WTC11 (cell line): ENCODE measurements around the gene POLR1H. TPM values are rescaled to one million over a fixed set of nuclear protein-coding genes. Genes with fewer than 3 reads are reported as not detected.

Source experiments
- ATAC-seq: fragments of 200-7000 bp; cut with Tn5 transposase; 2 replicates; pipeline ENCODE4 v1.10.0; 2021; ENCODE audit warnings: mild to moderate bottlenecking, moderate library complexity
- CTCF ChIA-PET: fragments of 300-600 bp; sonication (Branson Sonifier 250); formaldehyde crosslinking; loops from one replicate; lab custom pipeline; 2021; ENCODE audit warnings: antibody characterized with exemption; lab: Charles Lee
- POLR2A ChIA-PET: fragments of 350-600 bp; sonication (Branson Sonifier 250); formaldehyde crosslinking; loops from one replicate; lab custom pipeline; 2021; ENCODE audit warnings: antibody characterized with exemption; lab: Charles Lee
- DNase-seq: peaks from one replicate; pipeline ENCODE4 v3.0.0; 2021; ENCODE audit warnings: low spot score
- H3K27ac Mint-ChIP-seq: 2 replicates; pipeline ENCODE4 v1.8.0; 2021; ENCODE audit warnings: mixed read lengths
- H3K27me3 Mint-ChIP-seq: 2 replicates; pipeline ENCODE4 v1.8.0; 2021; ENCODE audit warnings: low read depth, mild to moderate bottlenecking, moderate library complexity, mixed read lengths
- H3K36me3 Mint-ChIP-seq: 2 replicates; pipeline ENCODE4 v1.8.0; 2021; ENCODE audit warnings: mixed read lengths
- H3K4me1 Mint-ChIP-seq: 2 replicates; pipeline ENCODE4 v1.8.0; 2022; ENCODE audit warnings: mixed read lengths
- H3K4me3 Mint-ChIP-seq: 2 replicates; pipeline ENCODE4 v1.8.0; 2021; ENCODE audit warnings: mild to moderate bottlenecking, moderate library complexity, mixed read lengths
- H3K9me3 Mint-ChIP-seq: 2 replicates; pipeline ENCODE4 v1.8.0; 2021; ENCODE audit warnings: mixed read lengths
- E2F1 ChIP-seq: sonication (generic); formaldehyde crosslinking; IDR thresholded peaks from 2 replicates; pipeline ENCODE4 v1.8.0; 2022; ENCODE audit warnings: mild to moderate bottlenecking, missing genetic modification reagents
- ETV6 ChIP-seq: sonication (generic); formaldehyde crosslinking; IDR thresholded peaks from 2 replicates; pipeline ENCODE4 v1.8.1; 2022; ENCODE audit warnings: mild to moderate bottlenecking, missing genetic modification reagents
- GABPB1 ChIP-seq: sonication (generic); formaldehyde crosslinking; IDR thresholded peaks from 2 replicates; pipeline ENCODE4 v1.8.1; 2023; ENCODE audit warnings: mild to moderate bottlenecking, missing genetic modification reagents
- JAZF1 ChIP-seq: fragments of 250-450 bp; sonication (Bioruptor Pico); IDR thresholded peaks from 2 replicates; pipeline ENCODE4 v1.9.0; 2021; ENCODE audit warnings: moderate library complexity, mild to moderate bottlenecking, inconsistent platforms
- KAT7 ChIP-seq: sonication (generic); formaldehyde crosslinking; IDR thresholded peaks from 2 replicates; pipeline ENCODE4 v1.8.1; 2023; ENCODE audit warnings: missing genetic modification reagents, mild to moderate bottlenecking, borderline replicate concordance
- MLX ChIP-seq: sonication (generic); formaldehyde crosslinking; IDR thresholded peaks from 2 replicates; pipeline ENCODE4 v1.8.1; 2023; ENCODE audit warnings: mild to moderate bottlenecking, missing genetic modification reagents, moderate library complexity
- MXD4 ChIP-seq: fragments of 250-450 bp; sonication (Bioruptor Pico); IDR thresholded peaks from 2 replicates; pipeline ENCODE4 v1.8.0; 2021; ENCODE audit warnings: mild to moderate bottlenecking, moderate library complexity, borderline replicate concordance
- MYBL2 ChIP-seq: sonication (generic); formaldehyde crosslinking; IDR thresholded peaks from 2 replicates; pipeline ENCODE4 v1.8.1; 2023; ENCODE audit warnings: mild to moderate bottlenecking, moderate library complexity, missing genetic modification reagents
- OVOL2 ChIP-seq: fragments of 250-450 bp; sonication (Bioruptor Pico); IDR thresholded peaks from 2 replicates; pipeline ENCODE4 v1.9.0; 2021; ENCODE audit warnings: mild to moderate bottlenecking, borderline replicate concordance
- SOX15 ChIP-seq: fragments of 250-450 bp; sonication (Bioruptor Pico); IDR thresholded peaks from 2 replicates; pipeline ENCODE4 v1.9.0; 2021; ENCODE audit warnings: mild to moderate bottlenecking
- TP53 ChIP-seq: sonication (generic); formaldehyde crosslinking; IDR thresholded peaks from 2 replicates; pipeline ENCODE4 v1.8.1; 2023; ENCODE audit warnings: mild to moderate bottlenecking, missing genetic modification reagents
- ZNF263 ChIP-seq: sonication (generic); formaldehyde crosslinking; IDR thresholded peaks from 2 replicates; pipeline ENCODE4 v1.8.1; 2022; ENCODE audit warnings: low read depth, mild to moderate bottlenecking, moderate library complexity, missing genetic modification reagents
- ZNF317 ChIP-seq: sonication (generic); formaldehyde crosslinking; IDR thresholded peaks from 2 replicates; pipeline ENCODE4 v1.8.1; 2023; ENCODE audit warnings: low read depth, mild to moderate bottlenecking, moderate library complexity, missing genetic modification reagents, borderline replicate concordance
- ZNF425 ChIP-seq: fragments of 250-450 bp; sonication (Bioruptor Pico); conservative IDR thresholded peaks from 2 replicates; pipeline ENCODE4 v1.9.0; 2021; ENCODE audit warnings: mild to moderate bottlenecking
- total RNA-seq: library from RNA; stranded (reverse); gene quantifications from 3 replicates; pipeline ENCODE4 v1.2.3, GENCODE V29; 2021
- TF ChIP-seq, protein P1 (sequence below): fragments of 250-450 bp; sonication (Bioruptor Pico); IDR thresholded peaks from 2 replicates; pipeline ENCODE4 v1.9.0; 2021; ENCODE audit warnings: moderate library complexity, mild to moderate bottlenecking, inconsistent platforms, borderline replicate concordance

Gene POLR1H
- total RNA-seq, 1 experiment from 2014 or later: 38.8 TPM

- ATAC-seq (no peak), DNase-seq (no peak)
- TF ChIP-seq ZNF425 (no peak), E2F1 (no peak)
- peaks cover 21% of the 10 kb centered on the region for H3K4me1 Mint-ChIP-seq
- no peaks in the 10 kb centered on the region for H3K9me3 Mint-ChIP-seq
- H3K4me3 Mint-ChIP-seq: no peak overlapping the region
- H3K27me3 Mint-ChIP-seq: peaks cover 77% of the 10 kb centered on the region
- H3K27ac Mint-ChIP-seq: no peak overlapping the region
- no peaks in the 10 kb centered on the region; the same call in 1 of the 2 replicates for H3K36me3 Mint-ChIP-seq
- CTCF ChIA-PET: interaction anchor here (0.8 to 4.4 kb wide), 4 partner anchors 26 to 136 kb away, joined by 3 to 69 read pairs (median 8); partner anchors contain the start of gene TRIM26
- POLR2A ChIA-PET: interaction anchor here (1.2 kb wide), 1 partner anchor 16 kb away, joined by 3 read pairs; the partner anchor contains the start of gene POLR1H
Measured at GRCh38 chr6:30077218-30077617, 16.2 kb downstream of the POLR1H start.

- H3K9me3 Mint-ChIP-seq: peaks cover 15% of the 10 kb centered on the region
- H3K4me1 Mint-ChIP-seq: peaks cover 8% of the 10 kb centered on the region
- ATAC-seq: no peak
- DNase-seq: no peak
- H3K27ac Mint-ChIP-seq: no peak overlapping the region
- POLR2A ChIA-PET: interaction anchor here (0.6 kb wide), 1 partner anchor 28 kb away, joined by 3 read pairs; no protein-coding TSS in a partner anchor
- TF ChIP-seq E2F1 (no peak), ETV6 (no peak), JAZF1 (no peak), GABPB1 (CRISPR knock-in tag) (no peak), ZNF317 (CRISPR knock-in tag) (no peak), MXD4 (no peak), KAT7 (CRISPR knock-in tag) (no peak), MLX (CRISPR knock-in tag) (no peak), TP53 (CRISPR knock-in tag) (no peak), SOX15 (CRISPR knock-in tag) (no peak), OVOL2 (CRISPR knock-in tag) (no peak), ZNF263 (CRISPR knock-in tag) (no peak), MYBL2 (CRISPR knock-in tag) (no peak)
- TF ChIP-seq, protein P1, sequence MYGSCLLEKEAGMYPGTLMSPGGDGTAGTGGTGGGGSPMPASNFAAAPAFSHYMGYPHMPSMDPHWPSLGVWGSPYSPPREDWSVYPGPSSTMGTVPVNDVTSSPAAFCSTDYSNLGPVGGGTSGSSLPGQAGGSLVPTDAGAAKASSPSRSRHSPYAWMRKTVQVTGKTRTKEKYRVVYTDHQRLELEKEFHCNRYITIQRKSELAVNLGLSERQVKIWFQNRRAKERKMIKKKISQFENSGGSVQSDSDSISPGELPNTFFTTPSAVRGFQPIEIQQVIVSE: no peak
- TF ChIP-seq, all 79 proteins: peak for 0
- peaks cover 38% of the 10 kb centered on the region for H3K27me3 Mint-ChIP-seq
- CTCF ChIA-PET: interaction anchor here (0.8 to 1.9 kb wide), 2 partner anchors 14 to 43 kb away, joined by 3 to 5 read pairs; no protein-coding TSS in a partner anchor
- H3K36me3 Mint-ChIP-seq: peaks cover 5% of the 10 kb centered on the region
- no peak overlapping the region for H3K4me3 Mint-ChIP-seq
Measured at GRCh38 chr6:30087876-30088275, 26.8 kb downstream of the POLR1H start.
